Stimulated activated naive CD8-positive, alpha-beta T cell treated with anti-CD3 and anti-CD28 coated beads, Interleukin-15, Interleukin-2, amounts not matched to agents 100 ng/mL and 50 ng/mL, for 24 hours (primary cell): Measurements from ENCODE around the gene RAP1GAP2.
A peak's percentile ranks its signal among the peaks of the same experiment; 100 is the strongest.

Experiments
- H3K27ac Mint-ChIP-seq: one replicate; pipeline ENCODE4 v1.8.0; 2021; ENCODE audit warnings: mild to moderate bottlenecking, mixed read lengths
- H3K27me3 Mint-ChIP-seq: one replicate; pipeline ENCODE4 v1.8.0; 2021; ENCODE audit warnings: mixed read lengths
- H3K36me3 Mint-ChIP-seq: one replicate; pipeline ENCODE4 v1.8.0; 2021; ENCODE audit warnings: low read depth, mixed read lengths
- H3K4me1 Mint-ChIP-seq: one replicate; pipeline ENCODE4 v1.8.0; 2021; ENCODE audit warnings: low read depth, mixed read lengths
- H3K4me3 Mint-ChIP-seq: one replicate; pipeline ENCODE4 v1.8.0; 2021; ENCODE audit warnings: mild to moderate bottlenecking, mixed read lengths
- H3K9me3 Mint-ChIP-seq: one replicate; pipeline ENCODE4 v1.8.0; 2021; ENCODE audit warnings: mixed read lengths

Gene RAP1GAP2

GRCh38 chr17:2909846-2910234 is 113.6 kb downstream of the RAP1GAP2 start:
- H3K4me1 Mint-ChIP-seq, result peaks cover 26% of the 10 kb centered on the region
- H3K27me3 Mint-ChIP-seq, result no peaks in the 10 kb centered on the region
- H3K27ac Mint-ChIP-seq, result peak overlapping the region; percentile 31
- no peak overlapping the region for H3K4me3 Mint-ChIP-seq
- no peaks in the 10 kb centered on the region for H3K9me3 Mint-ChIP-seq
- peaks cover 17% of the 10 kb centered on the region for H3K36me3 Mint-ChIP-seq

GRCh38 chr17:2911035-2911754 is 115.0 kb downstream of the RAP1GAP2 start:
- Mint-ChIP-seq H3K27me3 (no peaks in the 10 kb centered on the region), H3K4me3 (no peak overlapping the region), H3K36me3 (peaks cover 14% of the 10 kb centered on the region), H3K9me3 (no peaks in the 10 kb centered on the region), H3K4me1 (peaks cover 22% of the 10 kb centered on the region), H3K27ac (no peak overlapping the region)

GRCh38 chr17:2911755-2912111 is 115.5 kb downstream of the RAP1GAP2 start:
- H3K36me3 Mint-ChIP-seq, result peaks cover 11% of the 10 kb centered on the region
- no peak overlapping the region for H3K4me3 Mint-ChIP-seq
- H3K27me3 Mint-ChIP-seq, result no peaks in the 10 kb centered on the region
- no peak overlapping the region for H3K27ac Mint-ChIP-seq
- H3K4me1 Mint-ChIP-seq, result peaks cover 20% of the 10 kb centered on the region
- no peaks in the 10 kb centered on the region for H3K9me3 Mint-ChIP-seq

- H3K9me3 Mint-ChIP-seq, result no peaks in the 10 kb centered on the region
- H3K36me3 Mint-ChIP-seq, result peaks cover 5% of the 10 kb centered on the region
- H3K27me3 Mint-ChIP-seq, result no peaks in the 10 kb centered on the region
- no peak overlapping the region for H3K4me3 Mint-ChIP-seq
- H3K27ac Mint-ChIP-seq, result no peak overlapping the region
- peaks cover 15% of the 10 kb centered on the region for H3K4me1 Mint-ChIP-seq
These were observed 116.5 kb downstream of the RAP1GAP2 start for GRCh38 chr17:2912754-2913153.

GRCh38 chr17:2916461-2916860 is 120.2 kb downstream of the RAP1GAP2 start:
- Mint-ChIP-seq H3K36me3 (no peaks in the 10 kb centered on the region), H3K4me1 (no peaks in the 10 kb centered on the region), H3K27ac (no peak overlapping the region), H3K4me3 (no peak overlapping the region), H3K9me3 (no peaks in the 10 kb centered on the region), H3K27me3 (no peaks in the 10 kb centered on the region)

GRCh38 chr17:2921443-2921842 is 125.2 kb downstream of the RAP1GAP2 start:
- no peak overlapping the region for H3K4me3 Mint-ChIP-seq
- H3K36me3 Mint-ChIP-seq, result no peaks in the 10 kb centered on the region
- no peaks in the 10 kb centered on the region for H3K27me3 Mint-ChIP-seq
- no peaks in the 10 kb centered on the region for H3K9me3 Mint-ChIP-seq
- H3K4me1 Mint-ChIP-seq, result no peaks in the 10 kb centered on the region
- no peak overlapping the region for H3K27ac Mint-ChIP-seq

- no peaks in the 10 kb centered on the region for H3K4me1 Mint-ChIP-seq
- H3K27me3 Mint-ChIP-seq, result no peaks in the 10 kb centered on the region
- no peaks in the 10 kb centered on the region for H3K9me3 Mint-ChIP-seq
- no peaks in the 10 kb centered on the region for H3K36me3 Mint-ChIP-seq
- no peak overlapping the region for H3K4me3 Mint-ChIP-seq
- no peak overlapping the region for H3K27ac Mint-ChIP-seq
These were observed 128.0 kb downstream of the RAP1GAP2 start for GRCh38 chr17:2924211-2924610.

- Mint-ChIP-seq H3K36me3 (no peaks in the 10 kb centered on the region), H3K27ac (no peak overlapping the region), H3K4me3 (no peak overlapping the region), H3K4me1 (peaks cover 3% of the 10 kb centered on the region), H3K9me3 (no peaks in the 10 kb centered on the region), H3K27me3 (no peaks in the 10 kb centered on the region)
These were observed 128.8 kb downstream of the RAP1GAP2 start for GRCh38 chr17:2925011-2925410.

- H3K4me1 Mint-ChIP-seq, result peaks cover 7% of the 10 kb centered on the region
- H3K27ac Mint-ChIP-seq, result no peak overlapping the region
- no peaks in the 10 kb centered on the region for H3K9me3 Mint-ChIP-seq
- H3K36me3 Mint-ChIP-seq, result no peaks in the 10 kb centered on the region
- no peak overlapping the region for H3K4me3 Mint-ChIP-seq
- no peaks in the 10 kb centered on the region for H3K27me3 Mint-ChIP-seq
These were observed 129.9 kb downstream of the RAP1GAP2 start for GRCh38 chr17:2926019-2926650.

GRCh38 chr17:2928294-2928890 is 132.2 kb downstream of the RAP1GAP2 start:
- no peak overlapping the region for H3K4me3 Mint-ChIP-seq
- no peaks in the 10 kb centered on the region for H3K9me3 Mint-ChIP-seq
- H3K4me1 Mint-ChIP-seq, result peaks cover 10% of the 10 kb centered on the region
- H3K27ac Mint-ChIP-seq, result no peak overlapping the region
- H3K36me3 Mint-ChIP-seq, result no peaks in the 10 kb centered on the region
- H3K27me3 Mint-ChIP-seq, result no peaks in the 10 kb centered on the region

- Mint-ChIP-seq H3K36me3 (no peaks in the 10 kb centered on the region), H3K27ac (no peak overlapping the region), H3K9me3 (no peaks in the 10 kb centered on the region), H3K27me3 (no peaks in the 10 kb centered on the region), H3K4me3 (no peak overlapping the region), H3K4me1 (peaks cover 10% of the 10 kb centered on the region)
These were observed 133.8 kb downstream of the RAP1GAP2 start for GRCh38 chr17:2929881-2930533.

- no peak overlapping the region for H3K27ac Mint-ChIP-seq
These were observed 135.6 kb downstream of the RAP1GAP2 start for GRCh38 chr17:2931876-2932275.

GRCh38 chr17:2932946-2933345 is 136.7 kb downstream of the RAP1GAP2 start:
- Mint-ChIP-seq H3K36me3 (no peaks in the 10 kb centered on the region), H3K27me3 (no peaks in the 10 kb centered on the region), H3K9me3 (no peaks in the 10 kb centered on the region), H3K4me1 (peaks cover 16% of the 10 kb centered on the region), H3K4me3 (no peak overlapping the region), H3K27ac (no peak overlapping the region)

More at GRCh38 chr17:2931876-2932275, 135.6 kb downstream of the RAP1GAP2 start:
- no peaks in the 10 kb centered on the region for H3K27me3 Mint-ChIP-seq
- peaks cover 16% of the 10 kb centered on the region for H3K4me1 Mint-ChIP-seq
- no peak overlapping the region for H3K4me3 Mint-ChIP-seq
- no peaks in the 10 kb centered on the region for H3K36me3 Mint-ChIP-seq
- no peaks in the 10 kb centered on the region for H3K9me3 Mint-ChIP-seq

GRCh38 chr17:2933606-2934005 is 137.4 kb downstream of the RAP1GAP2 start:
- Mint-ChIP-seq H3K27ac (no peak overlapping the region), H3K36me3 (no peaks in the 10 kb centered on the region), H3K9me3 (no peaks in the 10 kb centered on the region), H3K4me3 (no peak overlapping the region), H3K27me3 (no peaks in the 10 kb centered on the region), H3K4me1 (peaks cover 16% of the 10 kb centered on the region)

GRCh38 chr17:2935632-2936031 is 139.4 kb downstream of the RAP1GAP2 start:
- no peak overlapping the region for H3K27ac Mint-ChIP-seq
- no peaks in the 10 kb centered on the region for H3K36me3 Mint-ChIP-seq
- H3K9me3 Mint-ChIP-seq, result no peaks in the 10 kb centered on the region
- peaks cover 12% of the 10 kb centered on the region for H3K4me1 Mint-ChIP-seq
- H3K4me3 Mint-ChIP-seq, result no peak overlapping the region
- no peaks in the 10 kb centered on the region for H3K27me3 Mint-ChIP-seq
